CD4-positive, alpha-beta T cell (primary cell): Measurements from ENCODE around the gene CLDN1. TPM values are rescaled to one million over a fixed set of nuclear protein-coding genes. Genes with fewer than 3 reads are reported as not detected.
A peak's percentile ranks its signal among the peaks of the same experiment; 100 is the strongest.

Source experiments
- ATAC-seq: fragments of 200-7000 bp; cut with Tn5 transposase; one replicate; pipeline ENCODE4 v1.10.0; 2022; ENCODE audit warnings: mild to moderate bottlenecking; ENCODE audit not compliant: poor library complexity
- CTCF ChIA-PET: fragments of 350-600 bp; sonication (Branson Sonifier 250); formaldehyde crosslinking; loops from one replicate; lab custom pipeline; 2021; ENCODE audit warnings: antibody characterized with exemption, inconsistent platforms; lab: Charles Lee
- POLR2A ChIA-PET: fragments of 350-600 bp; sonication (Branson Sonifier 250); formaldehyde crosslinking; loops from one replicate; lab custom pipeline; 2021; ENCODE audit warnings: antibody characterized with exemption, inconsistent platforms; lab: Charles Lee
- DNase-seq, 14 experiments: peaks; one replicate each; pipeline ENCODE4 v3.0.0-alpha.2; 2013 to 2020; ENCODE audit warnings: mixed read lengths in 2 of 14
- H3K27ac ChIP-seq, 2 donors: one replicate each; pipeline versions ENCODE4 v1.5.1 to v1.7.0; 2013; ENCODE audit warnings: low read length in 2 of 2, low read depth in 1 of 2, mild to moderate bottlenecking in 1 of 2
- H3K27me3 ChIP-seq, 2 experiments: 1 replicate in 1 of 2; 2 replicates in 1 of 2; pipeline versions ENCODE4 v1.6.1 to v1.7.0; 2013; ENCODE audit warnings: low read length in 2 of 2, control low read depth in 1 of 2, mild to moderate bottlenecking in 1 of 2, moderate library complexity in 1 of 2; ENCODE audit not compliant: insufficient read depth in 2 of 2, control insufficient read depth in 1 of 2
- H3K36me3 ChIP-seq: one replicate; pipeline ENCODE4 v1.6.1; 2013; ENCODE audit warnings: low read length, control low read depth; ENCODE audit not compliant: insufficient read depth
- H3K4me1 ChIP-seq: one replicate; pipeline ENCODE4 v1.6.1; 2013; ENCODE audit warnings: low read length, control low read depth; ENCODE audit not compliant: insufficient read depth
- H3K4me3 ChIP-seq: one replicate; pipeline ENCODE4 v1.5.1; 2013; ENCODE audit warnings: mild to moderate bottlenecking, low read length, moderate library complexity
- H3K9me3 ChIP-seq, 2 experiments: 1 replicate in 1 of 2; 2 replicates in 1 of 2; pipeline versions ENCODE4 v1.6.1 to v1.7.0; 2013; ENCODE audit warnings: low read length in 2 of 2, mild to moderate bottlenecking in 2 of 2, control low read depth in 1 of 2, moderate library complexity in 1 of 2; ENCODE audit not compliant: control insufficient read depth in 1 of 2, insufficient read depth in 1 of 2
- H3K27ac Mint-ChIP-seq: one replicate; pipeline ENCODE4 v1.8.0; 2020; ENCODE audit warnings: mixed read lengths
- H3K27me3 Mint-ChIP-seq: one replicate; pipeline ENCODE4 v1.8.0; 2021; ENCODE audit warnings: mixed read lengths
- H3K36me3 Mint-ChIP-seq: one replicate; pipeline ENCODE4 v1.8.0; 2021; ENCODE audit warnings: low read depth, mixed read lengths
- H3K4me1 Mint-ChIP-seq: one replicate; pipeline ENCODE4 v1.8.0; 2021; ENCODE audit warnings: low read depth, mixed read lengths
- H3K4me3 Mint-ChIP-seq: one replicate; pipeline ENCODE4 v1.8.0; 2020; ENCODE audit warnings: mild to moderate bottlenecking, mixed read lengths
- H3K9me3 Mint-ChIP-seq: one replicate; pipeline ENCODE4 v1.8.0; 2020; ENCODE audit warnings: mixed read lengths
- CTCF ChIP-seq: fragments of 200-600 bp; IDR thresholded peaks from one replicate; pipeline ENCODE4 v1.8.0; 2022; ENCODE audit warnings: antibody characterized with exemption, mild to moderate bottlenecking
- intact Hi-C, 2 experiments: fragments of 100-400 bp; cut with DNase I in 1 of 2; cut with micrococcal nuclease in 1 of 2; formaldehyde crosslinking; loops; one replicate each; pipeline versions ENCODE4 v1.15.1 to v1.9.0; 2023 to 2025; cut with DNase I, micrococcal nuclease
- polyA plus RNA-seq, 2 donors: library from polyadenylated mRNA; unstranded; fragments of 120-200 nt; gene quantifications; one replicate each; pipeline ENCODE4 v1.2.1, GENCODE V29; 2013
- total RNA-seq, 174 experiments: library from RNA in 2 of 174; stranded (reverse) in 2 of 174; gene quantifications; one replicate each; pipeline ENCODE4 v1.2.3 and lab custom pipeline; 2021 to 2026

CLDN1 gene
- under 1 TPM; 0.80 to 0.95 TPM for total RNA-seq
- 0.03 TPM for polyA plus RNA-seq (2013, experiment 1 of 2)
- polyA plus RNA-seq (2013, experiment 2 of 2) = 0.11 TPM
- total RNA-seq (lab: John Stamatoyannopoulos, UW) = 0 to 30.0 (median 0.32) reads per million in 172 experiments

- Histone ChIP-seq H3K36me3 (no peaks in the 10 kb centered on the region), H3K9me3 (no peaks in the 10 kb centered on the region), H3K27ac (no peak within 1 kb of the TSS), H3K4me3 (peak within 1 kb of the TSS; percentile 53), H3K27me3 (peaks cover 0 to 13% of the 10 kb centered on the region in 2 experiments), H3K4me1 (peaks cover 16% of the 10 kb centered on the region)
- Mint-ChIP-seq H3K4me1 (peaks cover 16% of the 10 kb centered on the region), H3K27ac (no peak within 1 kb of the TSS), H3K36me3 (no peaks in the 10 kb centered on the region), H3K4me3 (peak within 1 kb of the TSS; percentile 71), H3K27me3 (peaks cover 42% of the 10 kb centered on the region), H3K9me3 (no peaks in the 10 kb centered on the region)
- TF ChIP-seq CTCF = peak; percentile 87
- ATAC-seq (peak; percentile 85), DNase-seq (peak; percentile 51 to 82 (median 64))
- intact Hi-C loops = loop anchor here (1.0 to 5.0 kb wide), 5 partner anchors 93 to 1050 kb away; no protein-coding TSS in a partner anchor
- CTCF ChIA-PET = interaction anchor here (0.7 to 1.7 kb wide), 12 partner anchors 8 to 361 kb away, joined by 3 to 8 read pairs (median 4); no protein-coding TSS in a partner anchor
- POLR2A ChIA-PET = interaction anchor here (0.7 to 1.1 kb wide), 2 partner anchors 97 to 192 kb away, joined by 3 read pairs; partner anchors contain the start of gene IL1RAP
Measured at GRCh38 chr3:190321789-190322603, at the start of gene CLDN1. Gene CLDN1 (minus strand): TSS chr3:190322446. CDS start chr3:190322206, 240 bp downstream.

- Histone ChIP-seq H3K4me1 (no peaks in the 10 kb centered on the region), H3K27me3 (peaks cover 0 to 3% of the 10 kb centered on the region in 2 experiments), H3K36me3 (no peaks in the 10 kb centered on the region), H3K27ac (no peak overlapping the region), H3K9me3 (no peaks in the 10 kb centered on the region), H3K4me3 (no peak overlapping the region)
- Mint-ChIP-seq H3K4me3 (no peak overlapping the region), H3K27me3 (peaks cover 17% of the 10 kb centered on the region), H3K27ac (no peak overlapping the region), H3K9me3 (no peaks in the 10 kb centered on the region), H3K36me3 (no peaks in the 10 kb centered on the region), H3K4me1 (no peaks in the 10 kb centered on the region)
- no peak for TF ChIP-seq CTCF
- ChIA-PET POLR2A (no interaction called here), CTCF (no interaction called here)
- no peak for ATAC-seq
- no peak for DNase-seq
- intact Hi-C loops = no loop called here
Measured at GRCh38 chr3:190371152-190371551, 48.9 kb upstream of the CLDN1 start.

GRCh38 chr3:190370369-190370768, 48.1 kb upstream of the CLDN1 start:
- no peak for TF ChIP-seq CTCF
- Mint-ChIP-seq H3K4me1 (no peaks in the 10 kb centered on the region), H3K4me3 (no peak overlapping the region), H3K27me3 (peaks cover 11% of the 10 kb centered on the region), H3K36me3 (no peaks in the 10 kb centered on the region), H3K27ac (no peak overlapping the region), H3K9me3 (no peaks in the 10 kb centered on the region)
- intact Hi-C loops = no loop called here
- Histone ChIP-seq H3K36me3 (no peaks in the 10 kb centered on the region), H3K9me3 (no peaks in the 10 kb centered on the region), H3K4me3 (no peak overlapping the region), H3K4me1 (no peaks in the 10 kb centered on the region), H3K27me3 (no peaks in the 10 kb centered on the region), H3K27ac (no peak overlapping the region)
- no peak for ATAC-seq
- DNase-seq = no peak
- CTCF ChIA-PET = no interaction called here
- POLR2A ChIA-PET = interaction anchor here (0.6 kb wide), 1 partner anchor 9 kb away, joined by 3 read pairs; no protein-coding TSS in a partner anchor
